ENCODE results near the gene SH3RF1. TPM values are rescaled to one million over a fixed set of nuclear protein-coding genes. Genes with fewer than 3 reads are reported as not detected.

SH3RF1 gene
- total and polyA plus RNA-seq, 8 donors, result 4.0 to 30.6 (median 12.7) TPM

GRCh38 chr4:169090484-169091215 lies 180.1 kb downstream of the SH3RF1 start:
- intact Hi-C loops (cut with DNase I), result no loop called here
- H3K27me3 ChIP-seq, result no peaks in the 10 kb centered on the region
- DNase-seq (no peak), FAIRE-seq (no peak), ATAC-seq (no peak)
- H3K4me3 ChIP-seq, result no peak overlapping the region
- no peaks in the 10 kb centered on the region for H3K9me3 ChIP-seq
- TF ChIP-seq CTCF (IDR thresholded peaks at IDR 0.05), result no peak
- peaks cover 0 to 13% (median 0%) of the 10 kb centered on the region in 3 donors for H3K36me3 ChIP-seq
- H3K4me1 ChIP-seq, result no peaks in the 10 kb centered on the region
- H3K27ac ChIP-seq, result no peak overlapping the region
- 95 to 96% methylated on average over 5 of the region's 5 CpGs for WGBS, 2 donors

GRCh38 chr4:169089004-169089403 lies 181.8 kb downstream of the SH3RF1 start:
- 93 to 96% methylated on average over 5 of the region's 5 CpGs for WGBS, 2 donors
- no peak for TF ChIP-seq CTCF (IDR thresholded peaks at IDR 0.05)
- Histone ChIP-seq H3K4me1 (no peaks in the 10 kb centered on the region), H3K4me3 (no peak overlapping the region), H3K27me3 (no peaks in the 10 kb centered on the region), H3K36me3 (no peaks in the 10 kb centered on the region), H3K9me3 (no peaks in the 10 kb centered on the region), H3K27ac (no peak overlapping the region)
- ATAC-seq (no peak), FAIRE-seq (no peak), DNase-seq (no peak)
- intact Hi-C loops (cut with DNase I), result no loop called here

GRCh38 chr4:169084954-169085353 lies 185.8 kb downstream of the SH3RF1 start:
- no peaks in the 10 kb centered on the region for H3K36me3 ChIP-seq
- 83% methylated on average over 4 of the region's 4 CpGs for WGBS, 2 donors
- ATAC-seq, result no peak

GRCh38 chr4:169080981-169081380 lies 189.8 kb downstream of the SH3RF1 start:
- H3K4me1 ChIP-seq, result peaks cover 0 to 9% (median 0%) of the 10 kb centered on the region in 3 donors
- FAIRE-seq (no peak), ATAC-seq (peak in 3 of 4 donors; percentile 37 to 63 (median 50)), DNase-seq (no peak)
- no peaks in the 10 kb centered on the region for H3K27me3 ChIP-seq
- no peak overlapping the region for H3K4me3 ChIP-seq
- no peaks in the 10 kb centered on the region for H3K9me3 ChIP-seq
- TF ChIP-seq CTCF (IDR thresholded peaks at IDR 0.05), result no peak
- intact Hi-C loops (cut with DNase I), result no loop called here
- 4% methylated on average over 2 of the region's 2 CpGs for WGBS, 2 donors
- H3K27ac ChIP-seq, result peak overlapping the region in 1 of 4 donors; percentile 25
- H3K36me3 ChIP-seq, result no peaks in the 10 kb centered on the region

More at GRCh38 chr4:169084954-169085353, 185.8 kb downstream of the SH3RF1 start:
- DNase-seq (no peak), FAIRE-seq (no peak)
- no peak overlapping the region for H3K4me3 ChIP-seq
- intact Hi-C loops (cut with DNase I), result no loop called here
- no peaks in the 10 kb centered on the region for H3K27me3 ChIP-seq
- H3K4me1 ChIP-seq, result peaks cover 0 to 9% (median 0%) of the 10 kb centered on the region in 3 donors
- H3K9me3 ChIP-seq, result no peaks in the 10 kb centered on the region
- no peak for TF ChIP-seq CTCF (IDR thresholded peaks at IDR 0.05)
- no peak overlapping the region for H3K27ac ChIP-seq

Data from pancreas (tissue), 10 donors.